RKO (cell line): ENCODE measurements around the gene NUDCD3.
"Not testable (repeated sequence)": the region's sequence is repeated elsewhere in the genome, so short reads cannot be mapped to it uniquely, and the experiment has no call there.

Experiments used
- DNase-seq: peaks from one replicate; pipeline ENCODE4 v3.0.0-alpha.2; 2016; ENCODE audit warnings: low spot score

NUDCD3 gene

DNA sequence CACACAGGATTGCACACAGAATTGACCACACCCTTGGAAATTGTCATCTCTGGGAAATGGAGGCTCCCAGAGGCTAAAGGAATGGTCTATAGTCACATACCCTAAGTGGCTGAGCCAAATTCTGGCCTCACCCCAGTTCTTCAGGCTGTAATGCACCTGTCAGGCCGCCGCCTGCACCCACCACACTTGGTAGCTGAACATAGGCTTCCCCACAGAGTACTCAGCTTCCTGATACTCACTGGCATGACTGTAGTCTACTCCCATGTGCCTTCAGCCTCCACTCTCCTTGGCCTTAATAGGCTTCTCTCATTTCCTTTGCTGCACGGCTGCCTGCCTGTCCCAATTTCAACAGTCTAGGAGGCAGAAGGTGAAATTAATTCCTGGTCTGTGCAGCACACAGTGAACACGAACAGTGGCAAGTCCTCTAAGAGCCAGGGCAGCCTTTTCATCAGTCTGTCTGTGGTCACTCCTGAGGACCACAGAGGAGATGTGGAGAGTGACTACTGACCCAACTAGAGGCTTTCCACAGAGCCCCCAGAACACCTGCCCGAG is 42.5 kb downstream of the NUDCD3 start:
- no peak for DNase-seq

- DNase-seq: no peak
Observed at GRCh38 chr7:44445986-44446671, 44.3 kb downstream of the NUDCD3 start.

GRCh38 chr7:44441079-44441478 is 49.4 kb downstream of the NUDCD3 start:
- DNase-seq: no peak

DNA sequence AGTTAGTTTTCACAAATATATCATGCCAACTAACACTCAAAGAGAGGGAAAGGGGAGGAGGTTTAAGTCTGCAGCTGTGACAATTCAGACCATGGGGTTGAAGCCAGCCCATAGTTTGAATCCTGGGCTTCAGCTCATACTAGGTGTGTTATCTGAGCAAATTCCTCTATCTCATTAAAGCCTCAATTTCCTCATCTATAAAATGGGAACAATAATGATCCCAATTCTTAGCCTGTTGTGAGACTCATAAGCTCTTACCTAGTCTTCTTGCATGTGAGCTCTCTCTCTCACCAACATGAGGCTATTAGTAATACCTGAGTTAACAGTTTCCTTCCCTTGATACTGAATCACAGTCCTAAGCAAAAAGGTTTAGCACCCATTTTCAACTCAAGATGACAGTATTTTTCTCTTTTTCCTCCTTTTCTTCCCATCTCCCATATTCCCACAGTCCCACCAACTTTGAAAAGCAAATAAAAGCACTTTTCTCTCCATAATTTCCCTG is 49.8 kb downstream of the NUDCD3 start:
- DNase-seq: no peak

DNA sequence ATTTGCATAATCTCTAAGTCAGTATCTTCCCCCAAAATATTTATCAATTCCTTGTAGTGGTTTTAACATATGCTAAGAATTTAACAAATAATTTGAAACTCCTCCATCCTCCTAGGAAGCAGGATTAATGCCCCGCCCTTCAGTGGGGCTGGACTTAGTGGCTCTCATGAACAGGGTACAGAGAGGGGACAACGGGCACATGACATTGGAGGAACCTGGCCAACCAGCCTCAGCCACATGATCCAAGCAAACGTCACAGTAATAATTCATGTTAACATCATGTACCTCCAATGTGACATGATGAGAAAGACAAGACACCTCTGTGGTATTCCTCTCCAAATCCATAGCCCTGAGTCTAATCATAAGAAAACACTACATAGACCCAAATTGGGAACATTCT is 50.5 kb downstream of the NUDCD3 start:
- DNase-seq: no peak

DNA sequence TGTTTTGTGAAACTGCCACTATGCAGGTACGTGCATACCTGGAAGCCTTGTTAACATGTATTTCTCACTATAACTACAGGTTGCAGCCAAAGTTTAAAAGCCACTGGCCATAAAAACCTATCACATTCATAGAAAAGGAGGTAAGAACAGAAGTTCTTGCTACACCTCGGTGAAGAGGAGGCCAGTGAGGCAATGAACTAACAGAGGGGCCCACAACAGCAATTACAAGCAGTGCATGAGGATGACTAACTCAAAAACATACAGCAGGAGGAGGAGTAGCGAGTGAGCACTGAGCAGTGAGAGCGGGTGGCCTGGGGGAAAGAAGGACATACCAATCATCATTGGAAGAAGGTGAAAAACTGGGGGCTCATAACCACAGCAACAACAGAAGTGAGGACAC is 51.6 kb downstream of the NUDCD3 start:
- no peak for DNase-seq

DNA sequence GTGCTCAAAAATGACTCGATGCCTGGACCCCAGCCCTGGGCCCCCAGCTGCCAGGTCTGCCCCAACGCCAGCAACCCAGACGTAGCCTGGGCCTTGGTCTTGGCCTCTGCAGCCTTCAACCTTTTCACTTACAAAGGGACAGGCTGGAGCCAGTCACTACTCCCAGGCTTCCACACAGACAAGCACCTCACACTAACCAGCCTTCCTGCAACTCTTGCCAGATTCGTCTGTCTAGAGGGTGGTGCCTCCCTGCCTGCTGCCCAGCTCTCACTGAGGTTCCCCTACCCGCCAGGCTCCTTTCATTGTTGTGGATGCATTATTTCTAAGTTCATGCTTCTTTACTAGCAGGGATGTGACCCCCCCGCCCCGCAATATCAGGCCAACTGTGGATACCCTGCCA is 56.3 kb downstream of the NUDCD3 start:
- DNase-seq: no peak

DNA sequence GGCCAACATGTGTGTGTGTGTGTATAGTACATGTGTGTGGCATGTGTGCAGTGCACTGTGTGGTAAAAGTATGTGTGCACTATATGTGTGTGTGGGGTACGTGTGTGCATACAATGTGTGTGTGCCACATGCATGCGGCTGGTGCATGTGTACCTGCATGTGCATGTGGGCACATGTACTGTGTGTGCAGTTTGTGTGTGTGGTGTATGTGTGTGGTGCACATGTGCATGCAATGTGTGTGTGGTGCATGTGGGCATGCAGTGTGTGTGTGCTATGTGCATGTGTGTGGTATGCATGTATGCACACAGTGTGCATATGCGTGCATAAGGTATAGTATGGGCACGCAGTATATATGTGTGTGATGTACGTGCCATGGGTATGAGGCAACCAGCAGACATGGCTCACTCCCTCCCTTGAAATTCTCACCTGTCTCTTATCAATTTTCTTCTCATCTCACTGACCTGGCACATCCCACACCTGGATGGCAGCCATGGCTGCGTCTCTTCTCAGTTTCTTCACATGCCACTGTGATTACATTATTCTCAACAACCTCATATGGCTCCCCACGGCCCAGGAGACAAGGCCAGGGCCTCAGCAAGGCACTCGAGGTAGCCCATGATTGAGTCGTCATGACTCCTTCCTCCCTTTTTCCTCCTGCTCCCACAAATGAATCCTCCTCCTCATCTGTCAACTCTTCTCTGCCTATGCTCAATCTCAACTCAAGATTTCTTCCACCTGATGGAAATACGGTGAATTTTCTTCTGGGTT is 57.0 kb downstream of the NUDCD3 start:
- DNase-seq: no peak

GRCh38 chr7:44432381-44432977 is 58.0 kb downstream of the NUDCD3 start:
- DNase-seq: no peak

- DNase-seq: no peak
Observed at GRCh38 chr7:44431091-44431608, 59.3 kb downstream of the NUDCD3 start.

GRCh38 chr7:44430054-44430453 is 60.4 kb downstream of the NUDCD3 start:
- DNase-seq: no peak

- not testable (repeated sequence) for DNase-seq
Observed at GRCh38 chr7:44424762-44425161, 65.7 kb downstream of the NUDCD3 start.

GRCh38 chr7:44416941-44417340 is 73.5 kb downstream of the NUDCD3 start:
- DNase-seq: no peak

DNA sequence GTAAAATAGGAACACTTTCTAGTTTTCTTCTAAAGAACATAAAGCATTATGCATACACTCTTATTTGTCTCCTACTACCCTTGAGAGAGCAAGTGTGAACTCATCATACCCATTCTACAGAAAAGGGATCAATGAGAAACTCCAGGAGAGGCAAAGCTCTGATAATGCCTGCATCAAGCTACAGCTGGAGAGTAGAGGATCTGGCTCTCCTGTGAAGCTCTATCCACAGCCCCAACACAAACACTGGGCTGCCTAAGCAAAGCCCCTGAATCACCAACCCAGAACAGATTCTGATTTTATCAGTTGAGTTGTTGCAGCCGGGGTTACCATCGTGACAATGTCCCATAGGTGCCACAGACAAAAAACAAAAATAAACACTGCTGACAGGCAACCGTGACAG is 74.9 kb downstream of the NUDCD3 start:
- DNase-seq: no peak

GRCh38 chr7:44415047-44415446 is 75.4 kb downstream of the NUDCD3 start:
- DNase-seq: peak; percentile 15

DNA sequence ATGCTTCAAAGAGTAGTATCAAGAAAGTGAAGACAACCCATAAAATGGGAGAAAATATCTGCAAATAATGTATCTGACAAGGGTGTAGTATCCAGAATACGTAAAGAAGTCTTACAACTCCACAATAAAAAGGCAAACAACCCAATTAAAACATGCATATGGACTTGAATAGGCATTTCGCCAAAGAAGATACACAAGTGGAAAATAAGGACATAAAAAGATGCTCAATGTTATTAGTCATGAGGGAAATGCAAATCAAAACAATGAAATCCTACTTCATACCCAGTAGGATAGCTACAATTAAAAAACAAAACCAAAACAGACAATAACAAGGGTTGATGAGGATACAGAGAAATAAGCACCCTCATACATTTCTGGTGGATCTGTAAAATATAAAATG is 79.2 kb downstream of the NUDCD3 start:
- DNase-seq: no peak

DNA sequence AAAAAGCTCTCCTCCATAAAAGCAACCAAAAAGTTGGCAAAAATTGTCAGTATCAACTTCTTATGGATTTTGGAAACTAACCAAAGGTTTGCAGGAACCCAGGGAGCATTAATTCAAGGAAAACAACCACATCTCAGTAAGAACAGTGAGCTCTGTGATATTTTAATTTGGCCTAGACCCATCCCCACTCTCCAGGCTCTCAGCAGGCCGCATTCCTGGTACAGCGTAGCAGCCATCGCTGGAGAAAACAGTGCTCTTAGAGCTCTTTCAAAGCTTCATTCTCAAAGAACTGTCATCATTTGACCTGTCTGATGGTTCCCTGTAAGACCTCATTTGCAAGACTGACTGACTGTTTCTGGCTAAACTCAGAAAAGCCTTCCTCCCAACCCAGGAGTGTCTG is 81.9 kb downstream of the NUDCD3 start:
- no peak for DNase-seq

- DNase-seq: no peak
Observed at GRCh38 chr7:44403775-44404174, 86.7 kb downstream of the NUDCD3 start.

- no peak for DNase-seq
Observed at GRCh38 chr7:44403176-44403759, 87.2 kb downstream of the NUDCD3 start.

- DNase-seq: no peak
Observed at GRCh38 chr7:44402401-44403060, 87.9 kb downstream of the NUDCD3 start.

GRCh38 chr7:44401692-44402091 is 88.8 kb downstream of the NUDCD3 start:
- DNase-seq: no peak
